NCI-H82 treated with DMSO at 0.1 percent for 48 hours (cell line): ENCODE results near the gene KRTAP5-8.
"Not testable (repeated sequence)": the region's sequence is repeated elsewhere in the genome, so short reads cannot be mapped to it uniquely, and the experiment has no call there.

ENCODE experiments used
- DNase-seq: peaks from one replicate; lab custom pipeline; 2025; ENCODE audit not compliant: unreplicated experiment; lab: John Stamatoyannopoulos, UW

Gene KRTAP5-8

DNA sequence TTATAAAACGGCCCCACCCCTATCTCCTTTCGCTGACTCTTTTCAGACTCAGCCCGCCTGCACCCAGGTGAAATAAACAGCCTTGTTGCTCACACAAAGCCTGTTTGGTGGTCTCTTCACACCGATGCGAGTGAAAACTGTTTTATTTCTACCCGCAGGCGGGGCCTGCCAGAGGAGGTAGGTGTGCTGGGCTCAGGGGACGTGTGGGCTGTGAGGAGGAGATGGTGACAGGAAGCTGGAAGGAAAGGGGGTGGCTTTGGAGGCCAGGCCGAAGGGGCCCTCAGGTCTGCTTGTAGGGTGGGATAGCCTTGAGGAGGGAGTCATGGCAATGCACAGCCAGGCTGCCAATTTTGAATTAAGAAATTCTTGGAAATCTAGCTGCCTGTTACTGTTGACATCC lies 32.0 kb upstream of the KRTAP5-8 start:
- DNase-seq = no peak

DNA sequence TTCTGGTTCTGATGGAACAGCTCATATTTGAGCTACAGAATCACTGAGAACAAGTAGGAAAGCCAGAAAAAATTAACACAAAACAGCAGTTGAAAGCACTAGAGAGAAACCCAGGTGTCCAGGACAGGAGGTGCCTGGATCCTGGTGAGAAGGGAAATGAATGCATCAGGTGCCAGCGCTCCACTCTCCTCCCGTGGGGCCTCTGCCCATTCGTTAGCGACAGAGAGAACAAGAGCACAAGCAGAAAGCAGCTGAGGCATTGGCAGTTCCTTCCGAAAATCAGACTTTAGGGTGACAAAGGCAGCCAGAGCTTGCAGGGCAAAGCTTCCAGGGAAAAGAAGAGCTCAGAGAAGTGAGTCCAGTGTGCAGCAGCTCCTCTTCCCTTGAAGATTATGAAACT lies 30.7 kb upstream of the KRTAP5-8 start:
- DNase-seq = no peak

DNA sequence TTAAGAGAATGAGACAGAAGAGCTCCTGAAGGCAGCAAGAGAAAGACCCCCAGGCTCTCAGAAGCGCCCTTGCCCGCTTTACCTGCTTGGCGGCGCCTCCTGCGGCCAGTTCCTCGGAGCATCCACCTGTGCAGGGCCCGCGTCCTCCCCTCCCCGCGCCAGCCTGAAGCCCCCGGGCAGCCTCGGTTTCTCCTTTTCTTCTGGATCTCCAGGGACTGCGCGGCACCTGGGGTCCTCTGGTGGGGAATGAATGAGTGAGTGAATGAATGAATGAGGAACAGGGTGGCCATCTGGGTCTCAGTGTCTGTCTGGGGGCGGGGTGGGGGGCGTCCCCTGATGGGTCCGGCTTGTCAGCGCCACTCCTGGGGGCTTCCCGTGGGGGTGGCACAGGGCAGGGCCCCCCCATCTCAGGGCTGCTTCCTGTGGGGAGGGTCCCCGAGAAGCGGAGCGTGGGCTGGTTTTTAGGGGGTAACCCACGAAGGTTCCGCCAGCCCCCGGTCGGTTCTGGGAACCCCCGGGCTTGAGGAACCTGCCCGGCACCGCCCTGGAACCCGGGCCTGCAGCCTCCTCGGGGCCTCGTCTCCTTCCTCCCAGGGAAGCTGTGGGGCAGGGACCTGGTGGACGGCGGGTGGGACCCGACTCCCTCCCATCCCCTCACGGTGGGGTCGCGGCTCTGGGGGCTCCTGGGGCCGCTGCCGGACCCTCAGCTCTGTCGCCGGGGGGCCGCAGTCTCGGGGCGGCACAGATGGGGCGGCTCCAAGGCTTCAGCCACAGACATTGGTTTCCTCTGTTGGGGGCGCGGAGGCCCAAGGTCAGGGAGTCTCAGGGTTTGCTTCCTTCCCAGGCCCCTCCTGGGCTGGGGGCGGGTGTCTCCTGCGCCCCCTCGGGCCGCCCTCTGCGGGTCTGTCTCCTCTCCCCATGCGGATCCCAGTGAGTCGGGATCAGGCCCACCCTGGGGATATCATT lies 19.0 kb upstream of the KRTAP5-8 start:
- no peak for DNase-seq

DNA sequence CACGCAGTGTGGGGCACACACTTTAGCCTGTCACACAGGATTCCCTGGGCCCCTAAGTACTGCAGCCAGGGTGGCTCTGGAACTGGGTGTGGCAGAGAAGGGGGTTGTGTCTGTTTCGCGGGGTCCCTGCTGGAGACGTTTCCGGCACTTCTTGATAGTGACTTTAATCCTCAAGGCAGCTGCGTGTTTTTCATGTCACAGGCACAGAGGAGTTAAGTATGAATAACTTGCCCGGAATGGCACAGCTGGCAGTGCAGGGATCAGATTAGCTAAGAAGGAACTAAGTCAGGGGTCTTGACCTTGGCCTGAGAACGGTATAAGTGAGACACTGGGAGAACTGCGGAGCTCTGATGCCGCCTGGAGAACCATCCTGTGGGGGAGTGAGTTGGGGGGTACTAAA lies 18.3 kb upstream of the KRTAP5-8 start:
- no peak for DNase-seq

DNA sequence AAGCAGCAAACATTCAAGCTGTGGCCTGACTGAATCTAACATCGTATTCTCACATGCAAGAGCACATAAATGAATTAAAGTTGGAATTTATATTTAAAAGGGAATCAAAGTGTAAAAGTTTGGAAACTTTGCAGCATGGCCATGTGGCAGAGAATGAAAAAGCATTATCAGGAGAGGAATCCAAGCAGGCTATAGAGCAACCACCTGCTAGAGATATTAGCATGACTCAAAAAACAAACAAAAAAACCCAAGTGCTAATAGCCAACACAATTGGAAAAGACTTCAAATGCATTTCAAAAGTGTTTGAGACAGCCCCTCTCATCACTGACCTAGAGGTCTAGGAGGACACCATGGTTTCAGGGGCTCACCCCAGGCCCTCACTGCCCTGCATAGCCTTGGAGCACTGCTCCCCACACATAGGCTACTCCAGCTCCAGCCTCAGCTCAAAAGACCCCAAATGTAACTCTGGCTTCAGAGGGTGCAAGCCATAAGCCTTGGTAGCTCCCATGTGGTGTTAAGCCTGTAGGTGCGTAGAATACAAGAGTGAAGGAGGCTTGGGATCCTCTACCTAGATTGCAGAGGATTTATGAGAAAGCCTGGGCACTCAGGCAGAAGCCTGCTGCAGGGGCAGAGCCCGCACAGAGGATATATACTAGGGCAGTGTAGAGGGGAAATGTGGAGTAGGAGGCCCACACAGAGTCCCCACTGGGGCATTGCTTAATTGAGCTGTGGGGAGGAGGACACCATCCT lies 12.5 kb upstream of the KRTAP5-8 start:
- no peak for DNase-seq

DNA sequence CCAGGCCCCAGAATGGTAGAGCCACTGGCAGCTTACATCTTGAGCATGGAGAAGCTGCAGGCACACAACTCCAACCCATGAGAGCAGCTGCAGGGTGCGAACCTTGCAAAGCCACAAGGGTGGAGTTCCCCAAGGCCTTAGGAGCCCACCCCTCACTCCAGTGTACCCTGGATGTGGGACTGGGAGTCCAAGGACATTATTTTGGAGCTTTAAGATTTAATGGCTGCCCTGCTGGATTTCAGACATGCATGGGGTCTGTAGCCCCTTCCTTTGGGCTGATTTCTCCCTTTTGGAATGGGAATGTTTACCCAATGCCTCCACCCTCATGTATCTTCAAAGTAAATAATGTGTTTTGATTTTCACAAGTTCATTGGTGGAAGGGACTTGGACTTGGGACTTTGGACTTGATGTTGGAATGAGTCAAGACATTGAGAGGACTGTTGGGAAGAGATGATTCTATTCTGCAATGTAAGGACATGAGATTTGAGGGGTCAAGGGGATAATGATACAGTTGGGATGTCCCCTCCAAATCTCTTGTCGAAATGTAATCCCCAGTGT lies 11.8 kb upstream of the KRTAP5-8 start:
- DNase-seq = no peak

DNA sequence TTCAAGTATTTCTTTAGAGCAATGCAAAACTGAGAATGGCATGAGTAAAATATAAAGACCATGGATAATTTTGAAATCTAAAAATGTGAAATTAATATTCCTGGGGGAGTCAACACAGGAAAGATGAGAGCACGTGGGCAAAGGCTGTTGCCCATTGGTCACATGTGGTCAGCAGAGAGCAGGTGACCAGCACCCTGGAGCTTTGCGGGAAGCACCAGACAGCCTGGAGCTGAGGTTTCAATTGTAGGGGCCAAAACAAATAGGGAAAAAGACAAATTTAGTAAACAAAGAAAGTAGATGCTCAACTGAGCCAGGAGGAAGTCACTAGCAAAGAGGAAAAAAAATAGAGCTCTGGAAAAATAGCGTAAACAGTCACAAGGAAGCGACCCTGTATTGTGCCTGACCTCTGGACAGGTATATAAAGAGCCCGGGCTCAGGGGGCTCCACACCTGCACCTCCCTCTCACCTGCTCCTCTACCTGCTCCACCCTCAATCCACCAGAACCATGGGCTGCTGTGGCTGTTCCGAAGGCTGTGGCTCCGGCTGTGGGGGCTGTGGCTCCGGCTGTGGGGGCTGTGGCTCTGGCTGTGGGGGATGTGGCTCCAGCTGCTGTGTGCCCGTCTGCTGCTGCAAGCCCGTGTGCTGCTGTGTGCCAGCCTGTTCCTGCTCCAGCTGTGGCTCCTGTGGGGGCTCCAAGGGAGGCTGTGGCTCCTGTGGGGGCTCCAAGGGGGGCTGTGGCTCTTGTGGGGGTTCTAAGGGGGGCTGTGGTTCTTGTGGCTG lies 10.8 kb upstream of the KRTAP5-8 start, which contains the start of gene KRTAP5-7:
KRTAP5-7 (plus strand) TSS at position 472 of the 780 bp plus-strand sequence; CDS start at position 506, 34 bp downstream.
- not testable (repeated sequence) for DNase-seq

DNA sequence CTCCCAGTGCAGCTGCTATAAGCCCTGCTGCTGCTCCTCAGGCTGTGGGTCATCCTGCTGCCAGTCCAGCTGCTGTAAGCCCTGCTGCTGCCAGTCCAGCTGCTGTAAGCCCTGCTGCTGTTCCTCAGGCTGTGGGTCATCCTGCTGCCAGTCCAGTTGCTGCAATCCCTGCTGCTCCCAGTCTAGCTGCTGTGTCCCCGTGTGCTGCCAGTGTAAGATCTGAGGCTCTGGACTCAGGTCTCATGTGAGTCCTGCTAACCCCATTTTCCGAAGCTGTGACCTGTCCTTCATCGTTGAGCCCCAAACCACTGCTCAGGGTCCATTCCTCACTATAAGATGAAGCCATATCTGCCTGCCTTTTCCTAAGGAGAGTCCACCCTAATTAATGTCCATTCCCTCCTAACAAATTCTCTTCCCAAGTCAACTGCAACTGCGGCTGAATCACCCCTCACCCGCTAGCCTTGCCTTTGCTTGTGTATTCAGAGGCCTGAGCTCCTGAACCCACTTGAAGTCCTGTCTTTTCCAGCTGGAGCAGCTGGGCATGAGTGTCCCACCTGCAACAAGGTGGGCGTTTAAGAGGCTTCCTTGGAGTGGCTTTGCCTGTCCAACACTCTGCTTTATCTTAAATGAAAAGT lies 10.1 kb upstream of the KRTAP5-8 start:
- DNase-seq = no peak

DNA sequence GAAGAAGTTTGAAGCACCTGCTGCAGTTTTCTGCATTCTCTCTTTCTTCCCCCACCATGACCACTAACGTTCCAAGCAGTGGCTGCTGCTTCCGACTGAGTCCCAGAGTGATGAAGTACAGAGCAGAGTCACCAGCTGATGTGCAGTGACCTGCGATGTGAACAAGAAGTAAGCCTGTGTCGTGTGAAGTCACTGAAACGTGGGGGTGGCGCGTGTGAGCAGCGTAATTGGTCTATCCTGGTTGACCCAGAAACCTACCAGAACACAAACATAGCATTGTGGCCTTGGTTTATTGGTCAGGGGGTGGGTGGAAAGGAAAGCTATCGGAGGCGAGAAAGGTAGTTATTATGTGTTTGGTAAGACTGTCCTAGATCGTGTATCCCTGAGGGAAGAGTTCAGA lies 7.2 kb upstream of the KRTAP5-8 start:
- no peak for DNase-seq

DNA sequence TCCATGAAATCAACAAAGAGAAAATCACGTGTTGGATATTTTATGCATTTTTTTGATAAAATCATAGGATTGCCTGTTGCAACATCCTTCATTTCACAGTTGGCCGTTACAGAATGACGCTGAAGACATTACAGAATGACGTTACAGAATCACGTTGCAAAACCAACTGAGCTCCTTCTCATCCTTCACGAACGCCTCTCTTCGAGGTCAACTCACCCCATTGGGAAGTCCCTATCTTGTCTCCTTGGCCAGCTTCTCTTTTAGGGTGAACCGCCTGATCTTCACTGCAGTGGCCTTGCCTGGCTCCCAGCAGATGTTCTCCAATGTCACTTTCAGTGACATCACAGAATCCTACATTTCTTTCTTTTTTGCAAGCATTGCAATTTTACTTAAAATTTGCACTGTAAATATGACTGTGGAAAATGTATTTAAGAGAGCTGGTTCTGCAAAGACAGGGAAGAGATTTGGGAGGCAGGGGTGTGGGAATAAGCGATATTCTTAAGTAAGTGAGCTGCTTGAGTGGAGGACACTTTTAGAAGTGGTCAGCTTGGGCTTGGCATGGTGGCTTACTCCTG lies 5.7 kb upstream of the KRTAP5-8 start:
- DNase-seq = no peak

DNA sequence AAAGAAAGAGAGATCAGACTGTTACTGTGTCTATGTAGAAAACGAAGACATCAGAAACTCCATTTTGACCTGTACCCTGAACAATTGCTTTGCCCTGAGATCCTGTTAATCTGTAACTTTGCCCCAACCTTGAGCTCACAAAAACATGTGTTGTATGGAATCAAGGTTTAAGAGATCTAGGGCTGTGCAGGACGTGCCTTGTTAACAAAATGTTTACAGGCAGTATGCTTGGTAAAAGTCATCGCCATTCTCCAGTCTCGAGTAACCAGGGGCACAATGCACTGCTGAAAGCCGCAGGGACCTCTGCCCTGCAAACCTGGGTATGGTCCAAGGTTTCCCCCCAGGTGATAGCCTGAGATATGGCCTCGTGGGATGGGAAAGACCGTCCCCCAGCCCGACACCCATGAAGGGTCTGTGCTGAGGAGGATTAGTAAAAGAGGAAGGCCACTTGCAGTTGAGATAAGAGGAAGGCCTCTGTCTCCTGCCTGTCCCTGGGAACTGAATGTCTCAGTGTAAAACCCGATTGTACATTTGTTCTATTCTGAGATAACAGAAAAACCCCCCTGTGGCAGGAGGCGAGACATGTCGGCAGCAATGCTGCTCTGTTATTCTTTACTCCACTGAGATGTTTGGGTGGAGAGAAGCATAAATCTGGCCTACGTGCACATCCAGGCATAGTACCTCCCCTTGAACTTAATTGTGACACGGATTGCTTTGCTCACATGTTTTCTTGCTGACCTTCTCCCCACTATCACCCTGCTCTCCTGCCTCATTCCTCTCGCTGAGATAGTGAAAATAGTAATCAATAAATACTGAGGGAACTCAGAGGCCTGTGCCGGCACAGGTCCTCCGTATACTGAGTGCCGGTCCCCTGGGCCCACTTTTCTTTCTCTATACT lies 2.9 kb upstream of the KRTAP5-8 start:
- DNase-seq = not testable (repeated sequence)

DNA sequence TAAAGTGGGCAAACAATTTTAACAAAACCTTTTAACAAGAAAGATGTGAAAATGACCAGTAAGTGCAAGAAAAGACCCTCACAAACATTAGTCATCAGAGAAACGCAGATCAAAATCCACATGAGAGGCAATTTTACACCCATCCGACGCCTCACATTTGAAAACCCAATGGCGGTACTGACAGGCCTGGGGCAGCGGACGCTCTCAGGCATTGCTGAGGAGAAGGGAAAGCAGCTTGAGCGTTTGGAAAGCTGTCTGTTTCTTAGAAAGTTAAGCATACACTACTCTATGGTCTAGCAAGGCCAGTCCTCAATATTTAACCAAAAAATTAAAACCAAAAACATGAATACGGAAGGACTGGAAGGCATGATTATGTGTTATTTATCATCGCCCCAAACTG lies 2.0 kb upstream of the KRTAP5-8 start:
- DNase-seq = no peak

DNA sequence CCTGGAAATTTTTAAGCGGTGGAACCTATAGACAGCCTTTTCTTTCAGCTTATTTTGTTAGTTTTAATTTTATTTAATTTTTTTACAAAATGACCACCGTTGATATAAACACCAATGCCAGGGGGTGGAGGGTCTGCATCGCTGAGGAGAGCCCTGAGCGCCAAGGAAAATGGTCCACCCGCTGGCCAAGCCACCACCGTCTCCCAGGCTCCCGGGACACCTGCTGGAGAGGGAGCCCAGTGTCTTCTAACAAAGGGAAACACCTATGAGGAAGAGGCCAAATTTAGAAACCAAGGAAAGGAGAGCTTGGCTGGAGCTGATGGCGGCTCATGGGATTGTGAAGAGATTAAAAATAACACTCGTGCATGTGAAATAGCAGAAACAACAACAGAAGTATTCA lies 288 bp upstream of the KRTAP5-8 start:
- DNase-seq = no peak

DNA sequence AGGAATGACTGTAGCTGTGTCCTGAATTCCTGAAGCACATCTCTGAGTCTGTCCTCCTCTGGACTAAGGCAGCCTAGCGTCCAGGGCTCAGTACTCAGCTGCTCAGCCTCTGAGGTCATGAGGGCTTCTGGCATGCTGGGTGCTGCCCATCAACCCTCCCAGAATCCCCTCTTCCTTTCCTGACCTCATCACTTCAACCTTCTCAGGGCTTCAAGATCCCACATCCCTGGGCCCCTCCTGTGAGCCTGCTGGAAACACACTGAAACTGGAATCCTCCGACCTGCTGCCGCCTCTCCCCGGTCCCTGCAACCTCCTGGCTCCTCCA lies 803 bp downstream of the KRTAP5-8 start:
- DNase-seq = no peak

DNA sequence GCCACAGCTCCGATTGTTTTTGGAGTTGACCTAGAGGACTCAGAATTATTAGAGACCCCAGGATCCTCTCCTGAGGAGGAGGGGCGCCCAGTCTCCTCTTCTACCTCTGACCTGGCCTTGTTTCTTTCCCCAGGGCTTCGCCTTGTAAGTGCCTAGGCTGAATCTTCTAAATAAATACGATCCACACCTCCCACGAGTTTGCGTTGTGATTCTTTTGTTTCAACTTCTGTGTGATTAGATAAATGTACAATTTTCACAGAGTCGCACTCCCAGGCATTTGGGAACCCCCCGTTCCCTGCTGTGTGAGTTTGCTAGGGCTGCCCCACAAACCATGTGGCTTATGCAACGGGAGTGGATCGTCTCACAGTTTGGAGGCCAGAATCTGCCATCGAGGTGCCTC lies 1.2 kb downstream of the KRTAP5-8 start:
- DNase-seq = no peak

DNA sequence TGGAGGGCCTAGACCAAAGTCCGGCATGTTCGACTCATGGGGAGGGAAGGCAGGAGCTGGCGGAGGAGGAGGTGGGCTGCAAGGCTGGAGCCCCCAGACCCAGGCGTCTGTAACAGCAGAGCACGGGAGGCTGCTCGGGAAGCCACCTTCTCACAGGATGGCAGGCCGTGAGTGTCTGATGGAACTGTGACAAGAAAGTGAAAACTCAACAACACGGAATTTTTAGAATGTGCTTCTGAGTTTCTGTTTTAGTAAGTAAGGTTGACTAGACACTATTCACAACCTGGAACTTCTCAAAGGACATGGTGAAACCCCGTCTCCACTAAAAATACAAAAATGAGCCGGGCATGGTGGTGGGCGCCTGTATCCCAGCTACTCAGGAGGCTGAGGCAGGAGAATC lies 2.1 kb downstream of the KRTAP5-8 start:
- not testable (repeated sequence) for DNase-seq

DNA sequence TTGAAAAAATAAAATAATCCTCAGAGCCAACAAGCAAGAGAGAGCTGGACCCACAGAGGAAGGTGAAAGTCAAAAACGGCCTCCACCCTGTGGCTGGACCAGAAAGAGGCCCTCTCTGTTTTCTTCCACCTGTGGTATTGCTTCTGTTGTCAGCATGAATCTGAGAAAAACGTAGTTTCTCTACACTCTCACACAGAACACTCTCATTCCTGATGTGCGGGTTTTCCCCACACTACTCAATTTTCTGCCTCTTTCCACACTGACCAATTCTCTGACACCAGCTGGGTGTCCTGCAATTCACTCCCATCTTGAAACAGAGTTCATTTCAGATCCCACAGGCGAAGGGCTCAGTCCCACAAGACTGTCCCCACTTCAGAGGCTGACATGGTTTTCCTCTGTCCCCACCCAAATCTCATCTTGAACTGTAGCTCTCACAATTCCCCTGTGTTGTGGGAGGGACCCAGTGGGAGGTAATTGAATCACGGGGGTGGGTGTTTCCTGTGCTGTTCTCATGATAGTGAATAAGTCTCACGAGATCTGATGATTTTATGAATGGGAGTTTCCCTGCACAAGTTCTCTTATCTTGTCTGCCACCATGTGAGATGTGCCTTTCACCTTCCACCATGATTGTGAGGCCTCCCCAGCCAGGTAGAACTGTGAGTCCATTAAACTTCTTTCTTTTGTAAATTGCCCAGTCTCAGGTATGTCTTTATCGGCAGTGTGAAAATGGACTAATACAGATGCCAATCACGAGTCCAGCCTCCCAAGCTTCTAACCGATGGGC lies 2.9 kb downstream of the KRTAP5-8 start:
- not testable (repeated sequence) for DNase-seq

DNA sequence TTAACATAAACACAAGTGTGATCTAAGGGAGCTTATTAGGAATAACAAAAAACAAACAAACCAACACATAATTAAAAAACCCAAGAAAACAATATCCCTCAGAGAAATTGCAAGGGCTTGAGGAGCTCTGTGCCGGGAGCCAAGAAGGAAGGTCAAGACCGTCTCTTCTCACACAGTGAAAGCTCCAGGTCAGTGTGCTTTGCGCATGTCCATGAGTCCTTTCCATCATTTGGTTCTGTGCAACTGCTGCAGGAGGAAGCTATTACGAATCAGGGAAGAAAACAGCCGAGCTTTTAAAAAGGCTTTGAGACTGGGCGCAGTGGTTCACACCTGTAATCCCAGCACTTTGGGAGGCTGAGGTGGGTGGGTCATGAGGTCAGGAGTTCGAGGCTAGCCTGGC lies 4.6 kb downstream of the KRTAP5-8 start:
- no peak for DNase-seq
